ENCODE measurements around the gene ICAM3.

Gene ICAM3

GRCh38 chr19:10290357-10290875, 49.0 kb downstream of the ICAM3 start:
- DNase-seq, result peak; percentile 41

- no peak for DNase-seq
Measured at GRCh38 chr19:10289836-10290356, 49.5 kb downstream of the ICAM3 start, which contains the start of gene ICAM5. Gene ICAM5 (plus strand): TSS chr19:10289952. CDS start chr19:10290044, 92 bp downstream.

- DNase-seq, result peak; percentile 65
Measured at GRCh38 chr19:10289167-10289835, 50.1 kb downstream of the ICAM3 start.

- DNase-seq, result peak; percentile 59
Measured at GRCh38 chr19:10288662-10289166, 50.7 kb downstream of the ICAM3 start.

- peak; percentile 64 for DNase-seq
Measured at GRCh38 chr19:10286803-10287737, 52.4 kb downstream of the ICAM3 start, which contains the start of gene ICAM4. Gene ICAM4 (plus strand): TSS chr19:10286955. CDS start chr19:10287013, 58 bp downstream.

GRCh38 chr19:10285393-10285792, 54.0 kb downstream of the ICAM3 start:
- DNase-seq, result no peak

- no peak for DNase-seq
Measured at GRCh38 chr19:10284960-10285278, 54.5 kb downstream of the ICAM3 start.

GRCh38 chr19:10284065-10284959, 55.1 kb downstream of the ICAM3 start:
- DNase-seq, result no peak

Measured in eye (tissue), 1 donor.